Astrocyte (in vitro differentiated cells and primary cell): ENCODE data around the gene TRAPPC3. TPM values are rescaled to one million over a fixed set of nuclear protein-coding genes. Genes with fewer than 3 reads are reported as not detected.

ENCODE experiments used
- DNase-seq: peaks from one replicate; pipeline ENCODE4 v3.0.0-alpha.2; 2010; ENCODE audit warnings: low read depth
- FAIRE-seq: peaks from 2 replicates; lab custom pipeline; 2011; peaks lifted over from hg19 to GRCh38; lab: Jason Lieb, UNC
- H2AFZ ChIP-seq: 2 replicates; pipeline ENCODE4 v1.6.0; 2012; ENCODE audit warnings: low read depth, low read length, inconsistent platforms
- H3K27ac ChIP-seq: 2 replicates; pipeline ENCODE4 v1.5.1; 2011; ENCODE audit warnings: low read depth, low read length, inconsistent platforms
- H3K27me3 ChIP-seq: 2 replicates; pipeline ENCODE4 v1.6.0; 2011; ENCODE audit warnings: low read length, inconsistent platforms; ENCODE audit not compliant: insufficient read depth
- H3K36me3 ChIP-seq: 2 replicates; pipeline ENCODE4 v1.5.1; 2011; ENCODE audit warnings: low read length, inconsistent platforms; ENCODE audit not compliant: insufficient read depth
- H3K4me1 ChIP-seq: 2 replicates; pipeline ENCODE4 v1.5.1; 2011; ENCODE audit warnings: low read length, inconsistent platforms; ENCODE audit not compliant: insufficient read depth
- H3K4me2 ChIP-seq: 2 replicates; pipeline ENCODE4 v1.6.0; 2012; ENCODE audit warnings: low read length, inconsistent platforms
- H3K4me3 ChIP-seq: 2 replicates; pipeline ENCODE4 v1.5.1; 2011; ENCODE audit warnings: low read depth, mild to moderate bottlenecking, low read length, inconsistent platforms; ENCODE audit not compliant: insufficient read depth
- H3K79me2 ChIP-seq: 2 replicates; pipeline ENCODE4 v1.6.0; 2012; ENCODE audit warnings: mild to moderate bottlenecking, low read length, inconsistent platforms; ENCODE audit not compliant: insufficient read depth
- H3K9ac ChIP-seq: 2 replicates; pipeline ENCODE4 v1.6.0; 2012; ENCODE audit warnings: mild to moderate bottlenecking, low read length, inconsistent platforms
- H3K9me3 ChIP-seq: 2 replicates; pipeline ENCODE4 v1.5.1; 2012; ENCODE audit warnings: low read depth, mild to moderate bottlenecking, low read length, inconsistent platforms; ENCODE audit not compliant: insufficient read depth
- H4K20me1 ChIP-seq: 2 replicates; pipeline ENCODE4 v1.6.0; 2012; ENCODE audit warnings: low read length, inconsistent platforms; ENCODE audit not compliant: insufficient read depth
- H3K27ac Mint-ChIP-seq: one replicate; pipeline ENCODE4 v1.8.0; 2021; ENCODE audit warnings: mild to moderate bottlenecking, mixed read lengths; ENCODE audit not compliant: unreplicated experiment
- H3K27me3 Mint-ChIP-seq: one replicate; pipeline ENCODE4 v1.8.0; 2021; ENCODE audit warnings: low read depth, mixed read lengths; ENCODE audit not compliant: unreplicated experiment
- H3K36me3 Mint-ChIP-seq: one replicate; pipeline ENCODE4 v1.8.0; 2021; ENCODE audit warnings: low read depth, mixed read lengths; ENCODE audit not compliant: unreplicated experiment
- H3K4me1 Mint-ChIP-seq: one replicate; pipeline ENCODE4 v1.8.0; 2021; ENCODE audit warnings: low read depth, mixed read lengths; ENCODE audit not compliant: unreplicated experiment
- H3K4me3 Mint-ChIP-seq: one replicate; pipeline ENCODE4 v1.8.0; 2021; ENCODE audit warnings: mild to moderate bottlenecking, moderate library complexity, mixed read lengths; ENCODE audit not compliant: unreplicated experiment
- H3K9me3 Mint-ChIP-seq: one replicate; pipeline ENCODE4 v1.8.0; 2021; ENCODE audit warnings: mild to moderate bottlenecking, mixed read lengths; ENCODE audit not compliant: unreplicated experiment
- CTCF ChIP-seq: IDR thresholded peaks from 2 replicates; pipeline ENCODE4 v1.5.1; 2011; ENCODE audit warnings: low read depth, mild to moderate bottlenecking, inconsistent platforms, low read length, moderate library complexity; ENCODE audit not compliant: insufficient read depth
- EZH2 ChIP-seq: IDR thresholded peaks from 2 replicates; pipeline ENCODE4 v1.6.1; 2012; ENCODE audit warnings: mild to moderate bottlenecking, low read length, inconsistent platforms; ENCODE audit not compliant: insufficient read depth
- total RNA-seq: library from RNA; stranded (reverse); gene quantifications from 2 replicates; pipeline ENCODE4 v1.2.1, GENCODE V29; 2021

The TRAPPC3 gene
- total RNA-seq, 1 donor from 2014 or later: 87.1 TPM

- no peak overlapping the region for H3K4me3 Mint-ChIP-seq
- no peak overlapping the region for H3K9ac ChIP-seq
- no peak overlapping the region for H3K27ac ChIP-seq
- peaks cover 3% of the 10 kb centered on the region for H3K36me3 ChIP-seq
- peaks cover 4% of the 10 kb centered on the region for H3K36me3 Mint-ChIP-seq
- no peak overlapping the region for H2AFZ ChIP-seq
- H4K20me1 ChIP-seq: peaks cover 6% of the 10 kb centered on the region
- H3K27me3 ChIP-seq: no peaks in the 10 kb centered on the region
- no peaks in the 10 kb centered on the region for H3K27me3 Mint-ChIP-seq
- DNase-seq (no peak), FAIRE-seq (no peak)
- no peaks in the 10 kb centered on the region for H3K4me1 ChIP-seq
- H3K4me3 ChIP-seq: no peak overlapping the region
- no peaks in the 10 kb centered on the region for H3K9me3 Mint-ChIP-seq
- no peak overlapping the region for H3K27ac Mint-ChIP-seq
- TF ChIP-seq CTCF (no peak), EZH2 (no peak)
- H3K79me2 ChIP-seq: no peaks in the 10 kb centered on the region
- H3K4me2 ChIP-seq: no peak overlapping the region
- peaks cover 2% of the 10 kb centered on the region for H3K4me1 Mint-ChIP-seq
- no peaks in the 10 kb centered on the region for H3K9me3 ChIP-seq
Observed at GRCh38 chr1:36100376-36100775, 48.9 kb downstream of the TRAPPC3 start.

GRCh38 chr1:36099681-36100341 lies 49.5 kb downstream of the TRAPPC3 start:
- H3K4me3 ChIP-seq: no peak overlapping the region
- no peak overlapping the region for H3K27ac ChIP-seq
- DNase-seq (peak; percentile 46), FAIRE-seq (no peak)
- H3K27me3 ChIP-seq: no peaks in the 10 kb centered on the region
- H3K4me2 ChIP-seq: no peak overlapping the region
- H2AFZ ChIP-seq: no peak overlapping the region
- H3K27ac Mint-ChIP-seq: no peak overlapping the region
- no peak overlapping the region for H3K9ac ChIP-seq
- no peaks in the 10 kb centered on the region for H3K79me2 ChIP-seq
- H4K20me1 ChIP-seq: peaks cover 6% of the 10 kb centered on the region
- H3K9me3 Mint-ChIP-seq: no peaks in the 10 kb centered on the region
- no peaks in the 10 kb centered on the region for H3K4me1 Mint-ChIP-seq
- peaks cover 7% of the 10 kb centered on the region for H3K36me3 Mint-ChIP-seq
- no peaks in the 10 kb centered on the region for H3K9me3 ChIP-seq
- peaks cover 3% of the 10 kb centered on the region for H3K36me3 ChIP-seq
- TF ChIP-seq CTCF (peak; percentile 64), EZH2 (no peak)
- no peak overlapping the region for H3K4me3 Mint-ChIP-seq
- no peaks in the 10 kb centered on the region for H3K4me1 ChIP-seq
- H3K27me3 Mint-ChIP-seq: no peaks in the 10 kb centered on the region

GRCh38 chr1:36098650-36099365 lies 50.5 kb downstream of the TRAPPC3 start:
- peaks cover under 1% of the 10 kb centered on the region for H3K79me2 ChIP-seq

More at GRCh38 chr1:36098650-36099365, 50.5 kb downstream of the TRAPPC3 start:
- Histone ChIP-seq H3K27ac (no peak overlapping the region), H3K9me3 (no peaks in the 10 kb centered on the region), H3K9ac (no peak overlapping the region), H4K20me1 (peaks cover 7% of the 10 kb centered on the region), H3K4me1 (no peaks in the 10 kb centered on the region), H3K4me3 (no peak overlapping the region), H2AFZ (no peak overlapping the region), H3K36me3 (peaks cover 3% of the 10 kb centered on the region), H3K4me2 (no peak overlapping the region), H3K27me3 (no peaks in the 10 kb centered on the region)
- H3K27ac Mint-ChIP-seq: no peak overlapping the region
- TF ChIP-seq EZH2 (no peak), CTCF (no peak)
- FAIRE-seq (no peak), DNase-seq (no peak)
- no peak overlapping the region for H3K4me3 Mint-ChIP-seq
- H3K27me3 Mint-ChIP-seq: no peaks in the 10 kb centered on the region
- no peaks in the 10 kb centered on the region for H3K9me3 Mint-ChIP-seq
- no peaks in the 10 kb centered on the region for H3K4me1 Mint-ChIP-seq
- H3K36me3 Mint-ChIP-seq: peaks cover 9% of the 10 kb centered on the region
